ENCODE measurements around the gene PRMT3. TPM values are rescaled to one million over a fixed set of nuclear protein-coding genes. Genes with fewer than 3 reads are reported as not detected.

Gene PRMT3
- 12.4 and 12.9 TPM in 2 replicates for total RNA-seq

GRCh38 chr11:20387261-20388095, at the start of gene PRMT3:
Gene PRMT3, plus strand, starts transcription at chr11:20387716. Its CDS starts 31 bp downstream, at chr11:20387747.

DNA sequence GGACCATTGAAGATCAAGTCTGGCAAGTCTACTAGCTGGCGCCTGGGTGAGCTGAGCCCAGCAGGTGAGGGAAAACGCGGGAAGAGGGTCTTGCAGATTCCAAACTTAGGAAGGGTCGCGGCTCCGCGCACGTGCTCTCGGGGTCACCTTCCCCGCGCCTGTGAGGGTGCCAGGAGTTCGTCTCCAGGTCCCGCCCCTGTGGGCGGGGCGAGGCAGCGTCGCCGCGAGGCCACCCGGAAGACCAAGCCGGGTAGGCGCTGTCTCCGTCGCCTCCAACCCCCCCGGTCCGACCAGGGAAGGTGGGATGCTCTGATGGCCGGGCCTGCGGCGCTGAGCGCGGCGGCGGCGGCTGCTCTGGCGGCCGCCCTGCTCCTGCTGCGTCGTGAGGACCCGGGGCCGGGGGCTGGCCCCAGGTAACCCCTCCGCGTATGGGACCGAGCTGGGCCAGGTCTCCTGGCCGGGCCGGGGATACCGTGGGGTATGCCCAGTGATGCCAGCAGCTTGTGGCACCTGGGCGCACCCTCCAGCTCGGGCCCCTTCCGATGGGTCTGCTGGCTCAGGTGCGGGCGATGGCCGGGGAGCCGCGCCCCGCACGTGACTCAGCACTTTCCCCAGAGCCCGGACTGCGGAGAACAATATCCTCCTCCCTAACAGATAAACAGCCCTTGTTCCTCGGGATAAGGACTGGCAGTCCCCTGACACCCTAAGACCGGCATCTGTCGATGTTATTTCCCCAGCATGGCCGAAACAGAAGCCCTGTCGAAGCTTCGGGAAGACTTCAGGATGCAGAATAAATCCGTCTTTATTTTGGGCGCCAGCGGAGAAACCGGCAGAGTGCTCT, 23.8 kb upstream of the PRMT3 start, which contains the start of gene HTATIP2:
Gene HTATIP2 (plus strand): TSS at position 215 of the 841 bp plus-strand sequence. CDS start 524 bp downstream, at position 739.

Other genes starting within 250 kb of the PRMT3 start
- gene DBX1, start 227.2 kb upstream of the PRMT3 start, total RNA-seq, result not detected in 2 replicates
- 30.0 and 43.1 TPM in 2 replicates for gene HTATIP2, start 24.0 kb upstream of the PRMT3 start, total RNA-seq
- gene SLC6A5, start 211.9 kb downstream of the PRMT3 start, total RNA-seq, result not detected in 2 replicates

Data from cardiac ventricle fibroblast (primary cell).